Choroid plexus epithelial cell (primary cell): Measurements from ENCODE around the gene CYP4A11.
"Not testable (repeated sequence)": the region's sequence is repeated elsewhere in the genome, so short reads cannot be mapped to it uniquely, and the experiment has no call there.

ENCODE experiments used
- DNase-seq: peaks from one replicate; pipeline ENCODE4 v3.0.0-alpha.2; 2010; ENCODE audit warnings: low read depth
- H3K4me3 ChIP-seq: 2 replicates; pipeline ENCODE4 v1.5.1; 2011; ENCODE audit warnings: low read depth, mild to moderate bottlenecking, control low read depth, low read length, moderate library complexity
- TF ChIP-seq, protein P1 (sequence below): conservative IDR thresholded peaks from 2 replicates; pipeline ENCODE4 v1.5.1; 2011; ENCODE audit warnings: low read depth, mild to moderate bottlenecking, control low read depth, inconsistent platforms, low read length, moderate library complexity

CYP4A11 gene

DNA sequence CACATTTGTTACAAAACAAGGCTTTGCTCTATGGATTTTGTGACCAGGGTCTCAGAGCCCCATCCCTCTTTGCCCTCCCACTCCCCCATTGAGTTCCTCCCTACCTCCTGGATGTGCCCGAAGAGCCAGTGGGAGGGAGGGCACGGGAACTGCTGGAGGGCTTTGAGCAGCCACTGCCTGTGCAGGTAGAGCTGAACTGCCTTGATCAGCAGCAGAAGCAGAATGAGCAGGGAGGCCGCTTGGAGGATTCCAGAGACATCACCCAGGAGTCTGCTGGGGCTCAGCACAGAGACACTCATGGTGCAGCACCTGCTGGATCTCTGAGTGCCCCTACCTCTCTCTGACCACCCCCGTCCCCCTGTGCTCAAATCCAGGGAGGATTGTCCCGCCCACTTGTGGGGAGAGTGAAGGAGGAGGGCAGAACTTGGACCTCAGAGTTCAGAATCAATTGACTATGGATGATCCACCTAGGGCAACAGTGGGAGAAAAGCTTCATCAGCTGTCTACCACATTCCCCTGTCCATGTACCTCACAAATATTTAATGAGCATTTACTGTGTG is at the start of gene CYP4A11:
Gene CYP4A11 (minus strand): TSS at position 342 of the 560 bp plus-strand sequence. CDS start 43 bp downstream, at position 299.
- H3K4me3 ChIP-seq, result no peak within 1 kb of the TSS
- no peak for DNase-seq
- TF ChIP-seq, protein P1, sequence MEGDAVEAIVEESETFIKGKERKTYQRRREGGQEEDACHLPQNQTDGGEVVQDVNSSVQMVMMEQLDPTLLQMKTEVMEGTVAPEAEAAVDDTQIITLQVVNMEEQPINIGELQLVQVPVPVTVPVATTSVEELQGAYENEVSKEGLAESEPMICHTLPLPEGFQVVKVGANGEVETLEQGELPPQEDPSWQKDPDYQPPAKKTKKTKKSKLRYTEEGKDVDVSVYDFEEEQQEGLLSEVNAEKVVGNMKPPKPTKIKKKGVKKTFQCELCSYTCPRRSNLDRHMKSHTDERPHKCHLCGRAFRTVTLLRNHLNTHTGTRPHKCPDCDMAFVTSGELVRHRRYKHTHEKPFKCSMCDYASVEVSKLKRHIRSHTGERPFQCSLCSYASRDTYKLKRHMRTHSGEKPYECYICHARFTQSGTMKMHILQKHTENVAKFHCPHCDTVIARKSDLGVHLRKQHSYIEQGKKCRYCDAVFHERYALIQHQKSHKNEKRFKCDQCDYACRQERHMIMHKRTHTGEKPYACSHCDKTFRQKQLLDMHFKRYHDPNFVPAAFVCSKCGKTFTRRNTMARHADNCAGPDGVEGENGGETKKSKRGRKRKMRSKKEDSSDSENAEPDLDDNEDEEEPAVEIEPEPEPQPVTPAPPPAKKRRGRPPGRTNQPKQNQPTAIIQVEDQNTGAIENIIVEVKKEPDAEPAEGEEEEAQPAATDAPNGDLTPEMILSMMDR, result no peak

- not testable (repeated sequence) for DNase-seq, H3K4me3 ChIP-seq
Observed at GRCh38 chr1:46990541-46990940, 49.3 kb upstream of the CYP4A11 start.

- TF ChIP-seq, protein P1, result no peak
- peak; percentile 49 for DNase-seq
- no peak overlapping the region for H3K4me3 ChIP-seq
Observed at GRCh38 chr1:46983830-46984586, 42.7 kb upstream of the CYP4A11 start.

DNA sequence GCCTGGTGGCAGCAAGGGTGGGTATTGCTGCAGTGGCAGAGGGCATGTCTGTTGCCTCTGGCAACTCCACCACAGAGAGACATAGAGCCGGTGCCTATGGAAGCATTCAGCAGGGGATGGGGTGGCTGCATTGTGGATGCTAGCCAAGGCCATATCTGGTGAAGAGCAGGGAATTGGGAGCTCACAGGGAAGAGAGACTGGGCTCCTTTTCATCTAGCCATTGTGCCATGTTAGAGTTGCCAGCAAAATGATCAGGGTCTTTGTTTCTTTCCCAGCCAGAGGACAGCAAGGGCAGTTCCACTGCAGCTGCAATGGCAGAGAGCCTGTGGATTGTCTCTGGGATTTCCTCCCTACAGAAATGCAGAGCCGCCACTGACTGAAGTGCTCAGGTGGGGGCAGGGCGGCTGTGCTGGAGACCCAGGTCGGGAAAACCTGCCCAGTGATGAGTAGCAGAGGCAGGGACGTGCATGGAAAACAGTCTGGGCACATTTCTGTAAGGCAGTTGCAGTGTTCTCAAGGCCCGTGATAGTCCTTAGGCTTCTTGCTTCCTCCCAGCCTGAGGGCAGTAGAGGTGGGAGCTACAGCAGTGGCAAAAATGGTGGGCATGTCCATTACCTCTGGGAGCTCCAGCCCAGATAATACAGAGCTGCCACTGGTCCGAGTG is 42.0 kb upstream of the CYP4A11 start:
- TF ChIP-seq, protein P1, result no peak
- no peak overlapping the region for H3K4me3 ChIP-seq
- no peak for DNase-seq

- TF ChIP-seq, protein P1, result peak; percentile 6
- no peak for DNase-seq
- no peak overlapping the region for H3K4me3 ChIP-seq
Observed at GRCh38 chr1:46969014-46969619, 27.8 kb upstream of the CYP4A11 start.

- not testable (repeated sequence) for H3K4me3 ChIP-seq, DNase-seq
Observed at GRCh38 chr1:46962272-46962671, 21.0 kb upstream of the CYP4A11 start.

DNA sequence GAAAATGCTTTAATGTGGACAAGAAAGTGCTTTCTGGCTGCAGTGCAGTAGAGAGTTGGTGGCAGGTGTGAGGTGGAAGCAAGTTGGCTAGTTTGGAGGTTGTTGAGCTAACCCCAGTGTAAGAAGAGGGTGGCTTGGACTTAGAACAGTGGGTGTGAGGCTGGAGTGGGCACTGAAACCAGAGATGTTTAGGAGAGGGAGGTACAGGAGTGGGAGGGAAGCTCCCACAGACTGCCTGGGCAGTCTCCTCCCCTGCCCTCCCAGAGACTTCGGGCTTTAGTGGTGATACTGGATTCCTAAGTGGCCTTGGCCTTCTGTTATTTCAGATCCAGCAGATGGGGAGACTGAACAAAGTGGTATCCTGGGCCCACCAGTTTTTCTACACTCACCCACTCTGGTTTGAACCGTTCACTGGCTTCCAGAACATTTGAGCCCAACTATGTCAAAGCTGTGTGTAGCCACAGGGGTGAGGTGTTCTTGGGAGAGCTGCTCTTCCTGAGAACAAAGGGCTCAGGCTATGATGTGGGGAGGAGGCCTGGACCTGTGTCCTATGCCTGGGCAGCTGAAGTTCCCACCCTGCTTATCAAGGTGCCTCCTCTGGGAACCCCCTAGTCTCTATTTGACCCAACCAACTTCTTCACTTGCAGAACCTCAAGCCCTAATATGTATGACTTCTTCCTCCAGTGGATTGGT is 19.9 kb upstream of the CYP4A11 start:
- DNase-seq, result no peak
- H3K4me3 ChIP-seq, result no peak overlapping the region
- TF ChIP-seq, protein P1, result no peak
